Measurements from ENCODE around the gene MCRS1.

GRCh38 chr12:49554266-49554665, 13.7 kb downstream of the MCRS1 start:
- TF ChIP-seq EP300 (conservative IDR thresholded peaks at IDR 0.05; ENCODE audit: poor library complexity, severe bottlenecking) (no peak), CTCF (IDR thresholded peaks at IDR 0.05; ENCODE audit: poor library complexity, severe bottlenecking) (no peak), TAF1 (IDR thresholded peaks at IDR 0.05; ENCODE audit: low read depth) (no peak), RAD21 (conservative IDR thresholded peaks at IDR 0.05) (no peak), EZH2 (IDR thresholded peaks at IDR 0.05; ENCODE audit: borderline replicate concordance, insufficient read depth, low read length, poor library complexity, severe bottlenecking) (no peak), SMC3 (conservative IDR thresholded peaks at IDR 0.05; ENCODE audit: poor library complexity) (no peak), REST (IDR thresholded peaks at IDR 0.05; ENCODE audit: borderline replicate concordance) (no peak), POLR2AphosphoS5 (IDR thresholded peaks at IDR 0.05) (no peak)

Measured in neural cell (in vitro differentiated cells).